ENCODE results near the gene SLC5A12.

The SLC5A12 gene, protein sequence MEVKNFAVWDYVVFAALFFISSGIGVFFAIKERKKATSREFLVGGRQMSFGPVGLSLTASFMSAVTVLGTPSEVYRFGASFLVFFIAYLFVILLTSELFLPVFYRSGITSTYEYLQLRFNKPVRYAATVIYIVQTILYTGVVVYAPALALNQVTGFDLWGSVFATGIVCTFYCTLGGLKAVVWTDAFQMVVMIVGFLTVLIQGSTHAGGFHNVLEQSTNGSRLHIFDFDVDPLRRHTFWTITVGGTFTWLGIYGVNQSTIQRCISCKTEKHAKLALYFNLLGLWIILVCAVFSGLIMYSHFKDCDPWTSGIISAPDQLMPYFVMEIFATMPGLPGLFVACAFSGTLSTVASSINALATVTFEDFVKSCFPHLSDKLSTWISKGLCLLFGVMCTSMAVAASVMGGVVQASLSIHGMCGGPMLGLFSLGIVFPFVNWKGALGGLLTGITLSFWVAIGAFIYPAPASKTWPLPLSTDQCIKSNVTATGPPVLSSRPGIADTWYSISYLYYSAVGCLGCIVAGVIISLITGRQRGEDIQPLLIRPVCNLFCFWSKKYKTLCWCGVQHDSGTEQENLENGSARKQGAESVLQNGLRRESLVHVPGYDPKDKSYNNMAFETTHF

DNA sequence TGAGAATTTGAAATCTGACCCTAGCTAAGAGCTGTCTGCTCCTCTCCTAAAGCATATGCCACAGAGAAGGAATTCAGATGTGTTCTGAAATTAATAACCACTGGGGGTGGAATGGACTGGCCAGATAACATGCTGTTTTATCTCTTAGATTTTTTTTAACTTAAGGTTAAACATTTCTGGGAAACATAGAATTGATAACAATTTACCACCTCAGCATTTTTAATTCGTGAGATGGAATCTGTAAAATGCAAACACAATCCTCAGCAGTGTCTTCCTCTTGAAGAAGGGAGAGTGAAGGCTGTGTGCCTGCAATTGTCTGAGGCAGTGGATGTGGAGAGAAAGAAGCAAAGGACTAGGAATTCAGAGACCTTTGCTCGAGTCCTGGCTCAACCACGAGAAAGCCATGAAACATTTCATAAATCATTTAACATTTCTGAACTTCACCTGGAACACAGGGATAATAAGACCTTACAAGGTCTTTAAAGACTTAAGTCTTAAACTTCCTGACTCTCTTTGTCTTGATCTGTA is at the start of gene SLC5A12:
Gene SLC5A12 (minus strand): TSS at position 113 of the 528 bp plus-strand sequence. CDS start 346 bp downstream, outside the sequence.
- no peak for DNase-seq

DNA sequence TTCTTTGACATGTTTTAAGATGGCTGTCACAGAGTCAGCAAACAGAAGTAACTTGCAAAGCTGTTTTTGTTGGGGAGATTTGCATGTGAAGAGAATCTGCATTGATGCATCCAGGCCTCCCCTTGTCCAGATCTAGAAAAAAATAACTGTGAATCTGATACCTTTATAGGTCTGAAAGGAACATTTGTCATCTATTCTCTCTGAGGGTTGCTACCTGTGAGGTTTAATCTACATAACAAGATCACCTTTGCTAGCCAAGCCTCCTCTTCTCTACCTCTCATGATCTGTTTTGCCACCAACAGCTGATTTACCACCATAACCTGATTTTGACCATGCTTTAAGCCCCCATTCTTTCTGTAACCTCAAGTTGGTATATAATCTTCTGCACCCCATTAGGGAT is 47.2 kb upstream of the SLC5A12 start:
- no peak for DNase-seq

DNA sequence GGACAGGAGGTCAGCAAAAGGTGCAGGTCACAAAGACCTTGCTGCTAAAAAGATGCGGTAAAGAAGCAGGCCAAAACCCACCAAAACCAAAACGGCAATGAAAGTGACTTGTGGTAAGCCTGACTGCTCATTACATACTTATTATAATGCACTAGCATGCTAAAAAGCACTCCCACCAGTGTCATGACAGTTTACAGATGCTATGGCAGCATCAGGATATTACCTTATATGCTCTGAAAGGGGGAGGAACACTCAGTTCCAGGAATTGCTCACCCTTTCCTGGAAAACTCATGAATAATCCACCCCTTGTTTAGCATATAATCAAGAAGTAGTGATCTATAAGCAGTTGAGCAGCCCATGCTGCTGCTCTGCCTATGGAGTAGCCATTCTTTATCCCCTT is 45.2 kb upstream of the SLC5A12 start:
- no peak for DNase-seq

DNA sequence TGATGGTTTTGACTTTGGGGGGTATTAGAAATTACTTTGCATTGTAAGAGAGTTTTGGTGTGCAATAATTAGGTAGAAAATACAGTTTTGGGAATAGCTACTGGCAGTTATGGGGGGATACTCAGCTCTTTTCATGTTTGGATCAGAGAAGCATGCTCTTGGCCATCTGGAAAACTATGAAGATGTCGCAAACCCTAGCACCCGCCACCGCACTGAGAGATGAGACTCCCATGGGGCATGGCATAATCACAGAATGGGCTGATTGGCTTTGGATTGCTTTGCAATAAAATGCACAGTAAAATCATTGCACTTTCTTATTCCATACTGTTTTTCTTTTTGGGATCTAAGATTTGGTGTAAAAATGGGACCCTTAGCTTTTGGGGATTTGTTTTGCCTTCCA is 43.5 kb upstream of the SLC5A12 start:
- no peak for DNase-seq

DNA sequence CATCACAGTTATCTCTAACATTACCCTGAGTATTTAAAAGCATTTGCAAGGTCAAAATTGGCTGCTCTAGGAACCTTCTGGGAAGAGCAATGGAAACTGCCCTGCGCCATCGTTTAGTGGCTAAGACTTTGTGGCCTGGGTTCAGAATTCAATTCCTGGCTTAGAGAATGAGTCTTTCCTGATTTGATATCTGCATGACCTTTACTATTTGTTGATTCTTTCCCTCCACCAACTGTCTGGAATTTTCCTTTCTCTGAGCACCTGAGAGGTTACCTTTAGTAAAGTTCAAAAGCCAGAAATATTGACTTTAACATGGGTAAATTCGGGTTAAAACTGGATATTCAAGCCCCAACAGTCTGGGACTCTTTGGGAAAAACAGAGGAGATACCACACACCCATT is 43.0 kb upstream of the SLC5A12 start:
- DNase-seq: no peak

DNA sequence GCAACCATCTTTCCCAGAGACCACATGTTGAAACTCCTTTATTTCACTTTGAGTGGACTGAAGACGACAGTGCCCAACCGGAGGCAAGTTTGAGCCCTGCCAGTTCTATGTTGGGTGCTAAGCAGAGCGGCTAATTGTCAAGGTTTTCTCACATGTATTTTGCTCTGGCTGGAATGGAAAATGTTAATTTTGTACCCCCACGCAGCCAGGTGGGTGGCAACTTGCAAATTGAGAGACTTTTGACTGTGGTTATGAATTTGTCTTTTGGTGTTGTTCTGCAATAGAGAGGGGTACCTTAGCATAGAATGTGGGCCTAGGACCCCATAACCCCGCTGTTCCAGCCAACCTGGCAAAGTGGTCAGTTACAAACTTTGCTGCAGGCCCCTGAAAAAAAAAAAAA is 42.5 kb upstream of the SLC5A12 start:
- DNase-seq: no peak

DNA sequence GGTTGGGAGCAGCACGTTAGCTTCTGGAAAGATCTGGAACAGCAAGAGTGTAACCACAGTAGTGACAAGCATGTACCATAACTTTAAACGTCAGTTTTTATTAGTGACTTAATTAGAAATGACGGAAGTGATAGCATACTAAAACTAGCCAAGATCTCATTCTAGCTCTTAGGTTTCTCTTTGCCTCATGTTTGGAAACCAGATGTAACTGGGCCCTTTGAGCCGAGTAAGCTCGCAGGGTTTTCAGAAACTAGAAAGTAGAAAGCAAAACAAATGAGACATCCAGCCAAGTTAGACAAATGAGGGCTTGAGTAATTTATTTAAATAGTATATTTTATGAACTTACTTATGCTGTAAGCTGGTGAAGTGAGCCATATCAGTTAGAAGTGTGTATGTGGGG is 40.2 kb upstream of the SLC5A12 start:
- no peak for DNase-seq

DNA sequence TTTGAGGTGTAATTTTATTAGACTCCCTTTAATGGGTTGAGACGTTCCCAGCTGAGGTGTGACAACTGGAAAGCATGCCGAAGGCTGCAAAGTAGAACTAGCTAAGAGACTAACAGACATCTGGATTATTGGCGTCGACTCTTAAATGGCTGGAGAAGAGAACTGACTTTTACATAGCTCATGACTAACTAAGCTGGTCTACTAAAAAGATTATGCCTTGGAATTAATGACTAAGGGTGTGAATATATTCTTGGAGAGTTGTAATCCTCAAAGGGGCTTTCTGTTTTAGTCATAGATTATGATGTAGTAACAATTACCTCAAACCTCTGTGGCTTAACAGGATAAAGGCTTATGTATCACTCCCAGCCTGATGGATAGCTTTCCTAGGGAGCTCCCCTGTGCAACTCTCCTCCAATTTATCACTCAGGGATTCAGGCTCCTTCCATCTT is 39.5 kb upstream of the SLC5A12 start:
- no peak for DNase-seq

DNA sequence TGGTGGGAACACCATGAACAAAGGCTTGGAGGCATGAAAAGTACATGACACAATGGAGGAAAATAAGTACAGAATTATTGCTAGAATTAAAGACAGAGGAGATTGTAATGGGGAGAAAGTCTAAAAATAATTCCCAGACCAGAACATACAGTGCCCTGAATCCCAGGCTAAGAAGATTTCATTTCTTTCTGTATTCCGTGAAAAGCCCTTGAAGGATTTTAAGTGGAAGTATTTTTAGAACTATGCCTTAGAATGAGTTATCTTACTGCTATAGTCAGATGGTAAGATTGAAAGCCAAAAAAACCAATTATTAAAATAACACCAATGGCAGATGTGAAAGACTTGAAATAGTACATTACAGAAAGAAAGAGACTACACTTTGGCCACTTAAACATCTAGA is 36.1 kb upstream of the SLC5A12 start:
- DNase-seq: no peak

DNA sequence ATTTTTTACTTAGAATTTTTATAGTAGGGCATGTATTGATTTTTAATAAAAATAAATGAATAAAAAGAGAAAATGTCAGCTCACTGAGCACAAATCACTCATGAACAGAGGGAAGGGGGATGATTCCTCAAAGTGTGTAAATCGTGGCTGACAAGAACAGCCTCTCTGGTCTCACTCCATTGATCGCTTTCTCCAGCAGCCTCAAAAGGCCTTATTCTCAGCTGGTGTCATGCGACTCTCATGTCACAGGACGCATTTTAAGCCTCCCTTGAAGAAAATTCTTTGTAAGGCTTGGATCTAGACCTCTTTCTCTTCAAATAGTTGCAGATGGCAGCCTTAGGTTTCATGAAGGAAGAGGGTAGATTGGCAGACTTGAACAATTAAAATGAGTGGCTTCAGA is 33.9 kb upstream of the SLC5A12 start:
- DNase-seq: no peak

DNA sequence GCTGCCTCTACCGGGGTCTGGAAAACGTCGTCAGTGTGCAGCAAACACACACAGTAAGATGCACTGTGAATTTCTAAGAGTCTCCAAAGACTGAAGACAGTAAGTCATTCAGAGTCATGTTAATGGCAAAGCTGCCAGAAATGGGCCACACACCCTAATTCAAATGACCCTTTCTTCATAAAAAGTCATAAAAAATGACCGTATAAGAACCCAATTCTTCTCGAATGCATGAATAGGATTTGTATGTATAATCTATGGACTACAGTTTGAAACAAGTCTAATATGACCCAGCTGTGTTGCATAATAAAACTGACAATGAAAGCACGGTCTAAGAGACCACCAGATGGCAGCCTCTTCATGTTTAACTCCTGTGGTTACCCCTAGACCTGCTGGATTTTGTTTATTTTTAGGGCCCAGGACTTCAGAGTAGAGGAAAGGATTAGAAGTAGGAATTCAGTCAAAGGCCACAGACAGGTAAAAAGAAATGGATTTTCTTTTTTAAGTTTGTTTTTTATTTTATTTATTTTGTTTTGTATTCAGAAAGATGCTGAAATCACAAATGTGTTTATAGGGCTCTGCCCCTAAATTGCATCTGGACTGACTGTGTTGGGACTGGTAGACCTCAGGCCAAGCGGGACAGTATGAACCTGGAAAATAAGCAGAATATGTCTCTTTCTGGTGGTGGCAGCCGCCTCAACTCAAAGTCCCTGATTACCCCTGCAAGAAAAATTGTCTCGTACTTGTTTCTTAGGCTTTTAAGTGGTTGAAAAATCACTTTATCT is 32.1 kb upstream of the SLC5A12 start:
- DNase-seq: peak; percentile 28

DNA sequence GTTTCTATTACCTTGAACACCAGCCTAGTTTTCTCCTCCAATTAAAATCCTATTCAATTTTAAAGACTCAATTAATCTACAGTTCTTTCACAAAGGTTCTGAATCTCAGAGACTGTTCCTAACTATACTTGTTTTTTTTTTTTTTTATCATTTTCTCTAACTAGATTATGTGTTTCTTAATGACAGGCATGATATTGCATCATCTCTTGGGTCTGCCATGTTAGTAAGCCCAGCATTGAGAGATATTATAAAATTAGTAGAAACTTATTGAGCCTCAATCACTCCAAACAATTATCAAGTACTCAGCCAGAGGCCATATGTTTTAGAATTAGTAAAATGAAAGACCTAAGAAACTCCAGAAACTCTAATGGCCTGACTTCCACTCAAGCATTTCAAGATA is 28.1 kb upstream of the SLC5A12 start:
- DNase-seq: no peak

DNA sequence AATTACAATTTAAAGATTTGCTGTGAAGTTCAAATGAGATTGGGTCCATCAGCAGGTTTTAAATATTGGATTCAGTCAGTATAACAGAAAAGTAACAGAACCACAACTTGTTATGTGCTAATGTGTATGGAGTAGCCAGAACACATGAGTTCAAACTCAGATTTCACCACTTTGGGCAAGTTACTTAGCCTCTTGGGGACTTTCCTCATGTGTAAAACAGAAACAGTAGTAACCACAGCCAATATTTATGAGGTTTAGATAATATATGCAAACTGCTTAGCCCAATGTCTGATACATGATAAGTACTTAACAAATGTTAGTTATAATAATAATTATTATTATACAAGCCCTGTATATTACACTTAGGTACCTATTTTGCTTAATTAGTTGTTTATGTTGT is 21.8 kb upstream of the SLC5A12 start:
- no peak for DNase-seq

DNA sequence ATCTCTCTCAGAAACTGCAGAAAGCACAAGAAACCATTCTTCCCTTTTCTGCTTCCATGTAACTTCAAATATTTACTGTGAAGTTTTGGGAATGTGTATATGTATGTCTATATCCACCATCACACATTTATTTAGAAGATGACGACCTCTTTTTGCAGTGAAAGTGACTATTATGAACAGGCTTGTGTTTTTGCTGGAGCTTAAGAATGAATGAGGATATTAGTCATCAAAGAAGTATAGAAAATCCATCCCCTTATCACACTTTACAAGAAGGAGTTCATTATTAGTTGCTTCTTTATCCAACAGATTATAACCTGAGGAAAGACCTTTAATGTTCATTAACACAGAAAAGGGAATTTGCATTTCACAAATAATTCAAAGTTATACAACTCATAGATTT is 21.1 kb upstream of the SLC5A12 start:
- DNase-seq: no peak

DNA sequence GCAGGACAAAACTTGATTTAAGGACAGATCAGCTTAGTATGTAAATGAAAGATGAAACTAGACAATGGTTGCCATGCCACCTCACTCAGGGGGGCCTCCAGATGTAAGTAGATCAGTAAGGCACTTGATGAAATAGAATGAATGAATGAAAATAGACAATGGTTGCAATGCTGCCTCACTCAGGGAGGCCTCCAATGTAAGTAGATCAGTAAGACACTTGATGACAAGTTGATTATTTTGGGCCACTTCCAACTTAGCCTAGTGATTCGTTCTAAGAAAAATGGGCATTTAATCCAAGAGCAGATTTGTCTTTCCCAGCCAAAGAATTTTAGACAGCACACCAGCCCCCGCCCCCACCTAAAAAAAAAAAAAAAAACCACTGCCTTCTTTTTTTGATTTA is 19.2 kb upstream of the SLC5A12 start:
- no peak for DNase-seq

DNA sequence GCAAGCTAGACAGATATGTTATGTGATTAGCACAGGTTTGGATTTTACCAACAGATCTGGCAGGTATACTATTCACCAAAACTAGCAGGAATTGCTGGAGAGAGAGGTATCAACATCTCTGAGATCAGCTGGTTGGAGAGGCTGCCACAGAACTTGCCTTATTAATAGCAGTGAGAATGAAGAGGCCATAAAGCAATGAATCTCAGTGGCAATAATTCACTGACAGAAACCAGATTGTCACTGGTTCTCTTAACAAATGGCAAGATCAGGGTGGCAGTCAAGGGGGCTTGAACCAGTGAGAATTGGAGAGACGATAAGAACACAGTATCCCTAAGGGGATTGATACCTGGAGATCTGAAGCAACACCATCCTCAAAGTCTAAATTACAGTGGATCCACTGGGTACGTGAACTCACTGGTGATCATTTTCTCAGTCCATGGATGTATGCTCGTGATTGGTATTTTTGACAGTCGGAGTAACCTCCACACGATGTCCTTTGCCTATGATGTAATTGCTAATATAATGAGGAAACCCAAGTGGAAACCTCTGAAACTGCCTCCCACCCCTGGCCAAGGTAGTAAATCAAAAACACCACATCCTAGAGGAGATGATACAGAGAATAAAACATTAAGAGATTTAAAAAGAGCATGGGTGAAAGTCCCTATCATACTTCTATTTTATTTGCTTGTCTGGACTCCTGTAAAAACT is 17.7 kb upstream of the SLC5A12 start:
- DNase-seq: no peak

DNA sequence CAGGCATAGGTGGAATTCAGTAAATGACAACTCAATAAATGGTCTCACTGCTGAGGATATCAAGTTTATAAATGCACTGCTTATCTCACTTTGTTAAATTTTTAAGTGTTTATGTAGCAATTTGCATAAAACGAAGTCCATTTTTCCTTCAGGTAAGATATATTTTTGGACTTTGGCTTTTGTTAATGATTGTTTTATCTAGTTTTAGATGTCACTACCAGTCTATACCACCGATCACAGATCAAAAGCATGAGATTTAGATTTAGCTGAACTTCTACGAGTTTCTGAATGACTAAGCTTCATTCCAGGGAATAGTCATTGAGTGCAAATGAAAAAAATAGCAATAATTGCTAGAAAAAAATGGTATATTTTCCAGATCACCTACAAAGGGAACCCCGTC is 12.8 kb upstream of the SLC5A12 start:
- DNase-seq: no peak

DNA sequence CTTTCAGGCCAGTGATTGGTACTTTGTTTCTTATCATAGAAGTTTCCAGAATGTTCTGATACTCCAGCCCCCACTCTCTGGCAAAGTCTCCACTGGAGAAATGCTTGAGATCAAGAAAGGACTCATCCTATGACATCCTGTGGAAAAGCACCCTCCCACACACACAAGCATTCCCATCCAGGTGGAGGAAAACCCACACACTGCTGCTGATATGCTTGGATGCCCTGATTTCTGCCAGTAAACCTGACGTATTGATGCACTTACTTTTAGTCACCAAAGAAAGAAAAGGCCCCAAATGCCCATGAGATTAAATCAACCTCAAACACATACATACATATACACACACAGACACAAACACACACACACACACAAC is 9.2 kb upstream of the SLC5A12 start:
- no peak for DNase-seq

DNA sequence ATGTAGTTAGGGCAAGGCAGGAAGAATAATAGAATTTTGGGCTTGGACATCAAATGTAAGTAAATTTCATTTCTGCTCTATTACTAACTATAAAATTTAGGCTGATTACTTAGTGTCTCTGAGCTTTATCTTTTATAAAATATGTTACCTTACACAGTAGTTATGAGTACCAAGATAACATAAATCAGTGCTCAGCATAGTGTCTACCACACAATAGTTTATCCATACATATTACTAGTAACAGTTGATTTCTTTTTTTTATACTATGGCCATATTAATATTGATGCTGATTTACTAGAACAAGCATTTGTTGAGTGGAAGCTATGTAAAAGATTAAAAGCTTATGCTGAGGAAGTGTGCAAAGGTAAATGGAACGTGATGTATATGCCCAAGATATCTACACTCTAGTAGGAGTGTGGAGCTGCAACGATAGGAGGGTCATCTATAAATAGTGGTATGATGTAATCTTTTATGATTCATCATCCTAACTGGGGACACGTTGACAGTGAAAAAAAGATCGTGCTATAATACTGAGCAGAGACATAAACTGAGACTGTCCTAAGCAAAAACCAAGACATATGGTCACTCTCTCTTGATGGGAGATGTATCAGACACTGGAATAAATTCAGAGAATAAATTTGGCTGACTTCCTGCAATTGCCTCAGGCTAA is 8.7 kb upstream of the SLC5A12 start:
- DNase-seq: no peak

DNA sequence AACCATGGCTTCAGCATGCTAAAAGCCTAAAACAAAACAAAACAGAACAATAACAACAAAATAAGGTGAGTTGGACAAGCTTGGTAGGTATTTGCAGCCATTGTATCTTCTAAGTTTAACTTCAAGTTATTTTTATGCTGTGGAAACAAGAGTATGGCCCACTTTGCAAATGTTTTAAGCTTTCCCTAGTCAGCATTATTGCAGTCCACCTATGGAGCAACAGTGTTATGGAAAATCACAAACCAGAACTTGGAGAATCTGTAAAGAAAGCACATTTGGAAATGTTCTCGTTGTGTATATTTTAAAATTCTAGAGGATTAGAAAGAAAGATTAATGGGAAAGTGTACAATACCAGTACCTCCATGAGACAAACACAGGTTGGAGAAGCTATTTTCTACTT is 7.4 kb upstream of the SLC5A12 start:
- no peak for DNase-seq

DNA sequence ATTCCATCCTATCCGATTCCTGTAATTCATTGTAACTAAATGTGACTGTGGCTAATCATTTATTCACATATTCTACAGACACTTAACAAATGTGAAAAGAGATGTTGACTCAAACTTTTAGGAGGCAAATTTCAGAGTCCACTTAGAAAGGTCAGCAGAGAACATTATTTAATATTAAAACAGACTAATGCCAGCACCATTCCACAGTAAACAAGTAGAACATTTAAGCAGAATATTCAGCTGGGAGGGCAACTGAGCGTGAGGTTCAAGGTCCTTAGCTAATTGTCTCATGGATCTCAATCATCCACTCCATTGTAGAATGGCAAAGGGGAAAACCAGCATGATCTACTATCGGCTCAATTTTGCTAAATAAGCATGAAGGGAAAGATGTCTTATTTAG is 5.1 kb upstream of the SLC5A12 start:
- no peak for DNase-seq

DNA sequence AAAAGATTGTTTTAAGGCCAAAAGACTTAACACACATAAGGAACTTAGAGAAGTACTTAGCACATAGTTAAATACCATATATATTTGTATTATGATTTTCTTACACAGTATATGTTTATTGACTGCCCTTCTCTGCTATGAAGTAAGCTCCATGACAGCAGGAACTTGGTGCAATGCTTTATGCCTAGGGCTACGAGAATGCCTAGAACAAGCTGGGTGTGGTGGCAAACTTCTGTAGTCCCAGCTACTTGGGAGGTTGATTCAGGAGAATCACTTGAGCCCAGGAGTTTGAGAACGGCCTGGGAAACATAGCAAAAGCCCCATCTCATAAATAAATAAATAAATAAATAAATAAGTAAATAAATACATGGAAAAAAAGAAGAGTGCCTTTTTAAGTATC is 1.9 kb downstream of the SLC5A12 start:
- no peak for DNase-seq

Measured in inflammatory macrophage treated with lipopolysaccharide for 4 hours (primary cell).